Measurements from ENCODE around the gene CCNT2.
"Not testable (repeated sequence)": the region's sequence is repeated elsewhere in the genome, so short reads cannot be mapped to it uniquely, and the experiment has no call there.

- TF ChIP-seq CTCF, MYC, MAX (IDR thresholded peaks at IDR 0.05; ENCODE audit: low read depth, low read length): not testable (repeated sequence)
These were observed 58.5 kb downstream of the CCNT2 start for GRCh38 chr2:134977104-134977503.
